GM18861 (cell line): ENCODE results near the gene TMEM106C.

Source experiments
- ATAC-seq: cut with Tn5 transposase; IDR thresholded peaks from one replicate; pipeline ENCODE4 v1.9.1; 2021; ENCODE audit not compliant: unreplicated experiment

Gene TMEM106C

DNA sequence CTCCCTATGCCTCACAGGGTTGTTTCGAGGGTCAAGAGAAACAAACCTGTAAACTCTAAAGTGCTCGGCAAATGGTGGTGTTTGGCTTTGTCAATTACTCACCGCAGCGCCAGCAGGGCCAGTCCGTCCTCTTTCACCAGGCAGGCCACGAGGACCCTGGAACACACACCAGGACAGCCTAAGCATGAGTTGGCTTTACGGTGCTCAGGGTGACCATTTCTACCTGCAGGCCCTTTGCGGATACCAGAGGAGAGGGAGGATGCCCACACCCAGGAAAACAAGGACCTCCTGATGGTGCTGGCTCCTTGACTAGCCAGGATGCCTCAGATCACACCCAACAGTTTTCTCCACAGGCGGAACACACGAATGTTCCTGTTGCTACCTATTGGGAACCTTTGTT is 29.4 kb downstream of the TMEM106C start:
- ATAC-seq, result no peak

DNA sequence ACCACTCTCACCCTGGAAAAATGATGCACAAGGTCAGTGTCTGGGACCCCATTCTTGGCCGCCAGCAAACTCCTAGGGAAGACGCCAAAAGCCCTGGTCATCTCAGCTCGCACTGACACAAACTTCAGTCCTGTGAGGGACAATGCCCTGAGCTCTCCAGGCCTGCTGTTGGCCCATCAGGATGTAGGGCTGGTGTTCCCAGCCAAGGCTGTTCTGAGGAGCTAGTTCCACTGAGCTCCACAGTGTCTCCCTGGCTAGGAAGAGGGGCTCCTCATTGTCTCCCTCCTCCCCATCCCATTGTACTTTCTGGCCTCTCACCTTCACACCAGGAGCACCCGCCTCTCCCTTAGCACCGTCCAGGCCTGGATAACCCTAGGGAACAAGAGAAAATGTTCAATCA is 30.1 kb downstream of the TMEM106C start:
- ATAC-seq, result no peak

DNA sequence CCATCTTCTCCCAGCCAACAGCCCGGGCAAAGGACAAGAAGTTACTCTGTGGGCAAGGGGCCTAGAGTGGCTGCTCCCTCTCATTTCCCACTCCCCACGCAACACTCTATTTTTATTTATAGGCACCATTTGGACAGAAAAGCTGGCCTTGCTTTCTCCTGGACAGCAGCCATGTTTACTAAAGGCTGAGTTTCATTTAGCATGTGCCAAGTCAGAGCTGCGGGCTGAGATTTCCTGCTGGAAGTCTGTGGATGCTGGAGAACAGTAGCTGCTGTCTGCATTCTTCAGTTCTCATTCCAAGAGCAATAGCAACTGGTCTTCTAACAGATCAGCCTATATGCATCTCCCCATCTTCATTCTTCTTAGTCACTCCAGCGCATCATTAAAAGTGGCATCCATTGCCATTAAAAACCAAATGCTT is 32.6 kb downstream of the TMEM106C start:
- ATAC-seq, result no peak

DNA sequence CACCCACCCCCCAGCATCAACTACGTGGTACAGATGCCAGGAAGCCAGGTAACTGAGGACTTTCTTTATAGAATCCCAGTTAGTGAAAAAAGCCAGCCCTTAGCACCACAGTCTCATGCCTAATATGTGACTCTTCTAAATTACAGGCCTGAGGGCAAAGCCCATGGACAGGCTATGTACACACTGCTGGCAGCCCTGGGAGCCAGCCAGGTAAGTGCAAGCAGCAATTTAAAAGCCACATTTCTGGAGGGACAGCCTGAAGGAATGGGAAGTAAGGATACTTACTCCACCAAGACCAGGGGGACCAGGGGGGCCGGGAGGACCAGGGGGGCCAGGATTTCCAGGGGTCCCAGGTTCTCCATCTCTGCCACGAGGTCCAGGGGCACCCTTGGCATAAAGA is 33.9 kb downstream of the TMEM106C start:
- no peak for ATAC-seq

DNA sequence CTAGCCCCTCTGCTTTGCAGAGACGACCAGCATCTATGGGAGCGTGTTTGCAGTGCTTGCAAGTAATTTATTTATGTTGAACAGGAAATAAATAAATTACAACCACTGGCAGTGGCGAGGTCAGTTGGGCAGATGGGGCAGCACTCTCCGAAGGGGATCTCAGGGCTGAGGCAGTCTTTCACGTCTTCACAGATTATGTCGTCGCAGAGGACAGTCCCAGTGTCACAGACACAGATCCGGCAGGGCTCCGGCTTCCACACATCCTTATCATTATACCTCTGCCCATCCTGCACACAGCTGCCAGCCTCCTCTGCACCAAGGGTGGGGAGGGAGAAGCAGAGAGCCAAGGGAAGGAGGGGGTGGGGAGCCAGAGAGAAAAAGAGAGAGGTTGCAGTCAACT is 36.4 kb downstream of the TMEM106C start:
- no peak for ATAC-seq

DNA sequence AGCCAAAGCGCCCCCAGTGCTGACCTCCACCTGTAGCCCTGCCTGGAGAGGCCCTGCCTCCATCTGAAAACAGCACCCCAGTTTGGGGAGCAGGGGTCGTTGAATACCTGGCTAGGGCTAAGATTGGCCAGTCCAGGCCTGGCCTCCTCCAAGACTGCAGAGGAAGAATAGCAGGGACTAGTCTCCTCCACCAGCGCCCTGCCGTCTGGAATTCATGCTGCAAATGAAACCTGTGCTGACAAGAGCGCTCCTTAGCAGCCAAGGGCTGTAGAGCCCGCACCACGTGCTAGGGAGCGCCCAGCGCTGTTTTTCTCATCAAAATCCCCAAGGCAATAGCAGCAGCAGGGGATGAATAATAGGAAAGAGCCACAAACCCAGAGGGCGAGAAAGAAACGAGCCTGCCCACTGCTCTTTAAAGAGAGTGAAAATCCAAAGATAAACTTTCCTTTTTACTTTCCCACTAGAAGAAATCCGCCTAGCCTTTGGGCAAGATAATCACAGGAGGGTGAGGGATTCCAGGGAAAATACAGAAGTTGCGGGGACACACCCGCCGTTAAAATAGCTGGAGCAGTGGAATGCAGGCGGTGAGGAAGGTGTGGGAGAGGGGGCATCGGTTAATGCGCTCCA is 37.6 kb downstream of the TMEM106C start:
- no peak for ATAC-seq

DNA sequence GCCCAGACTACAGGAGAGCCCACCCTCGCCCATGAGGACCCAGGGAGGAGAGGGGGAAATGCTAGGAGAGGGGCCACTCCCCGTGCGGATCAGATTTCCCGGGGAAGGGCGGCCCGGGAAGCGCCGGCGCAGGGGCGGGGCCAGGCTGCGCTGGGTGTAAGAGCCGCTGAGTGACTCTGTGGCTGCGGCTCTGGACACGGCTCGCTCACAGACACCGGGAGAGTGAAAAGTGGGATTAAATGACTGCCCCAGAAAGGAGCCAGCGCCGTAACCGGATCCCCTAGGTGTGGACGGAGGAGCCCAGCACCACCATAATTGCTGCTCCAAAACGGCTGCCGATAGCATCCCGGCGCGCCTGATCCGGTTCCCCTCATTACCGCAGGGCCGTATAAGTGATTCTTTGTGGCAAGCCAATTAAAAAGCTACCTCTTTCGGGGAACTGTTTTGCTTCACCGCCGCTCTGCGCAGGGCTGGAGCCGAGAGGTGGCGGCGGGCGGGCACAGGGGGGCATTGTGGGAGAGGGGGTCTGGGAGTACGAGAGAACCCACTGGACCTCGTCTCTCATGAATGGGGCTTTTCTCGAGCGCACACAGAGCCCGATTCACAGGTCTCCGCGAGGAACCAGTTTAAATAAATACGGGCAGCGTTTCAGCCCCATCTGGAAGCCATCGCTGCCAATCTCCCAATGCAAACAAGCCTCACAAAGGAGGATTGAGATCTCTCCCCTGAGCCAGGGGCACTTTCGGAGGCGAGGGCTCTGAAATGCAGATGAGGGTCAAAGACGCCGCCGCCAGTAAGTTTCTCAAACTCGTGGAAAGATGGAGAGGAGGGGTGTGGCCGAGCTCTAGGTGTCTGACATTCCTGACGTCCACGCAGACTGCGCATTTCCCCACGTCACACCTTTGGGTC is 38.4 kb downstream of the TMEM106C start:
- ATAC-seq, result no peak

DNA sequence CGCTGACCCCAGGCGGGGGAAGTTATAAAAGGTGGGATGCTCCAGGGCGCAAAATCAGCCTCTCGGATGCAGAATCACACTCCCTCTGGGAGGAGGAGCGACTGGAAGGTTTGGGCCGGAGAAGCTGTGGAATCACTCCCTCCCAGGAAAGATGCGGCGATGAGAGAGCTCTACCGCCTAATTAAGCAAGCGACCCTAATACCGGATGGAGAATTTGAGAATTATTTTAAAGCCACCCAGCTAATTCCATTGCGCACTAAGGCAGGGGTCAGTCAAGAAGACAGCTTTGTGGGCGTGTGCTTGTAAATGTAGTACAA is 39.0 kb downstream of the TMEM106C start:
- no peak for ATAC-seq

DNA sequence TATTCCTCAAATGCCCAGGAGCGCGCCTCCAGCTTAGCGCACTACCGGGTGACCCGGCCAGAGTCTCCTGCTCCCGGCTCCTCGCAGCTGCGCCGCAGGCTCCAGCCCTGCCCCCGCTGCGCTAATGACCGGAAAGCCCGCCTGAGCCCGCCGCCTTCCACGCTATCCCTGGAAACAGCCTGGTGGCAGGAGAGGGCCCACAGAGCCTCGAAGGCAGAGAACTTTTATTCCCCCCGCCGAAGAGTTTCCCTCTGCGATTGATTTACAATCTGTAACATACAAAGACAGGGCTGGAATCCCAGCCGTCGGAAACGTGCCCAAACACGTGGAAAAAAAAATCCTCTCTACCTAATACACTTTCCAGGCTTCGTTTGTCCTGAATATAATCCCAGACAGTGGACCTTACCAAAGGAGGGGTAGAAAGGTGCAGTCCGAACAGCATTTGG is 39.4 kb downstream of the TMEM106C start:
- no peak for ATAC-seq

DNA sequence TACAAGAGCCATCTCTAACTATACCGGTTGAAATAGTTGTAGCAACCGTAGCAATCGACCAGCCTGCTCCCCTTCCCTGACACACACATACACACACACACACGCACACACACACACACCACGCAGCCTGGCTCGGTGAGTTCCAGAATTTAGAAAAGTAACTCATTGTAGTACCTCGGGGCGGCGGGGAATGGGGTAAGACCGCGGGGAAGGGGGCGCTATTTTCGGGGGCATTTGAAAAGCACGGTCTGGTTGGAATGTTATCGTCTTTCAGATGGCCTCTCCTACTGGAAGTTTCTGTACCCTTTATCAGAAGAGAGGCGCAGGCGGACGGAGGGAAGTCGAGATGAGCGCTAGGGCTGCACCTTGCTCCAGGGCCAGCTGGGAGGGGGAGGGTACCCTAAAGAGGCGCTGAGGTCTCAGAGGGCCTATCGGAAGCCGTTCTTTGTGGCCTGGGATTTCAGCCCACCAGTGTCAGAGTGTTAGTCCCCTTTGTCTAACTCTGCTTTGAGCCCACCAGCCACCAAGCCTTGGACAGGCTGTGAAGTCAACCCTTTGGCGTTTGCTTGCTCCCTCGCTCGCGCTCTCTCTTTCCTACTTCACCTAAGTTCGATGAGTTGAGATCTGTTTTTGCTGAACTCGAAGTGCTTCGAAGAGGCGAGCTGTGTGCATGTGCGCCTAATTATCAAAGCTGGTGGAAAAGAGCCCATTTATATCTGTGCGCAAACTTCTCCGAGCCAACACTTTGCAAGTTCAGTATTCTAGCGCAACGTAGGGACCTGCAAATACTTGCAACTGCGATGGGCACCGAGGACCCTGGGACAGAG is 40.0 kb downstream of the TMEM106C start:
- no peak for ATAC-seq

DNA sequence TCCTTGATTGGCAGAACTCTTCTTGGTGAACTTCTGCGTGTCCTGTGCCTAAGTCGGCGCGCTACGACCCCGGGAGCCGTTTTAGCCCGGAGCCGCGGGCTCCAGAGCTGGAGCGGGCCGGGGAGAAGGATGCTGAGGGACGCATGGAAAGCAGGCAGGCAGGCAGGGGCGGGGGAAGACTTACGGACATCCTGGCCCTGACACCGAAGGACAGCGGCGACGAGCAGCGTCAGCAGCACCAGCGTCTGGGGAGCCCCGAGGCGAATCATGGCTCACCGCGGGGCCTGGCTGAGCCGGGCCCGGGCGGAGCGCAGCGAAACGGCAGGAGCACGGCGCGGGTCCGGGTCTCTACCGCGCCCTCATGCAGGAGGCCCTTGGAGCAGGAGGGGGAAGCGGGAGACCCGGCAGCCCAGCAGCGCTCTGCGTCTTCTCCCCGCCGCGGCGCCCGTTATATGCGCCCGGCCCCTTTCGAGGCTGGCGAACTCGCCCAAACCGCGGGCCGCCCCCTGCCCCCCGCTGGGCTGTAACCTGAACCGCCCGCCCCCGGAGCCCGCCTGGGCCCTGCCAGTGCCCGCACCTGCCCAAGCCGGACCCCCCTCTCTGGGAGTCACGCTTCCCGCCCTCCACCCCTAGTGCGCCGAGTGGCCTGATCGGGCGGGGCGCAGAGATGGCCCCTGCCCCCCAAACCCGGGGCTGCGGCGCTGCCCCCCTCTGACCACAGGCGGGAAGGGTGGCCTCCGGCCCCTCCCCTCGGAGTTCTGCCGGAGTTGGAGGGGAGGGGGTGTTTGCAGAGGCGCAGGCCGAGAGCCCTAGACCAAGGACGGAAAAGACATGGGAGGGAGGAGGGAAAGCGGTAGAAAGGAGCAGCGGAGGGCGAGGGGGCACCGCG is 40.9 kb downstream of the TMEM106C start, which contains the start of gene COL2A1:
TSS of gene COL2A1 (minus strand) at position 424 of the 889 bp plus-strand sequence. CDS start at position 269, 155 bp downstream.
- ATAC-seq, result no peak

DNA sequence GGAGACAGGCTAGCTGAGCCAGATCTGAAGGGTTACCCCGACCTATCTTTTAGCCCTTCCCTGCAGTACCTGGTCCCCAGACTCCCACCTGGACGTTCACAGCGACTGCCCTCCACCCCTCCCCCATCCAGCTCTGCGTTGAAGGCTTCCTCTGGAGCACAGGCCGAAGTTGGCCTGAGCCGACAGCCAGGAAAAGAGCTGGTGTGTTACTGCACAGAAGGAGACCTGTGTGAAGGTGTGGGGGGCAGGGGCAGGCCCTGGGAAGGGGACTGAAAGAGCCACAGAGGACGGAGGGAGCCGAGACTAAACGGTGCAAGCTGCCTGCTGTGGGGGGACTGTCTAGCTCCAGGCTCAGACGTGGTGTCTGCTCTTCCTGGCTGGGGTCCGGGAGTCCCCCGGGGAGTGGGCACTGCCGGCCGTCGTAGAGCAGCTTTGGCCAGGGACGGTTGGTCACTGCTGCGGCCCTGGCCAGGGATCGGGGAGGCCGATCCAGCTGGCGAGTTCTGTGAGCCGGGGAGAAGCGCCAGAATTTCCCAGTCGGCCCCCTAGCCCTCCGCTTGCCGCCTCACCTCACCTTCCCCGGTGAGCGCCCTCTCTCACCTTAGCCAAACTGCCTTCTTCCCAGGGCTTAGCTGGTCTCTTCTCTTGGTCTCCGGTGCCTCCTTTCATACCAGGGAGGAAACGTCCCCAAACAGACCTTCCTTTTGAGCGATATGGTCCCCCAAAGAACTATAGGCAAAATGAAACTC is 41.8 kb downstream of the TMEM106C start:
- no peak for ATAC-seq

DNA sequence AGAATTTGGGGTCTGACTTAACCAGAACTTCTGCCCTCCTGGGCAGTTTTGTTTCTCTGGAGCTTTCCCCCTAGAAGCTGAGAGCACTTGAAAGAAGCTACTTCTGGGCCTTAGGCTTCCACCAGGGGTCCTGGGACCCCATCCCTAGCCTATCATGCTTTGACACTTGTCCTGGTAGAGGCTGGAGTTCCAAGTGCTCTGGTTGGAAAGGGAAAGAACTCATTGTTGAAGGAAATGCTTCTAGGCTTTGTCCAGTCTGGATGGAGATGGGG is 42.3 kb downstream of the TMEM106C start:
- no peak for ATAC-seq

DNA sequence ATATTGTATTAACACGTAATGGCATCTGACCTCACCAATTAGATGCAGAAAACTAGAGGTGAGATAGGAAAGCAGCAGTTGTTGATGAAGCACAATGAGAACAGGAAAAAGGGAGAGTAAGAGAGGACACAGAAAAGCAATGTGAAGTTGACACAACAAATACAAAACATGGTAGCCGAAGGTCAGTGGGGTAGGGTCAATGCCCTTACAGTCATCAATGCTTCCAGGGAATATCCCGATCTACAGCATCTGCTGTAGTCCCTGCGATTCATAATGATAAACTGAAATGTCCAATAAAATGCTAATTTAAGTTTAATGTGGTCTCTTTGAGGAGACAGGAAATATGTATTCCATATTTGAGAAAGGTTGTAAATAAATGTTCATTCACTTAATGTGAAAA is 43.8 kb downstream of the TMEM106C start:
- no peak for ATAC-seq

DNA sequence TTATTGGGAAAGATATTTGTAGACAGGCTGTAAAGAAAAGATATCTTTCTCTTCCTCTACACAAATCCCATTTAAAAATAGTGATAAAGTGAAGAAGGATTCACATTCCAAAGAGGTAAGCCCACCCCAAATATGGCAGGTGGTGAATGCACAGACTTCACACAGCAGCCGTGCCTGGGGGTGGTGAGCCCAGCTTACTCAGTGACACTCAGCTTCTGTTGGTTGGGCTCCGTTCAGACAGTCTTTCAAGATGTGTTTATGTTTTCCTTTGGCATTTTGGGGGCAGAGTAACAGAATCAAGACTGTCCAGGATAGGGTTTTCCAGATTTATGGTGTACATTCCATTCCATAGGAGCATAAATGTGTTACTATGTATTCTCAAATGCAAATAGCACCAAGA is 45.0 kb downstream of the TMEM106C start:
- ATAC-seq, result no peak

DNA sequence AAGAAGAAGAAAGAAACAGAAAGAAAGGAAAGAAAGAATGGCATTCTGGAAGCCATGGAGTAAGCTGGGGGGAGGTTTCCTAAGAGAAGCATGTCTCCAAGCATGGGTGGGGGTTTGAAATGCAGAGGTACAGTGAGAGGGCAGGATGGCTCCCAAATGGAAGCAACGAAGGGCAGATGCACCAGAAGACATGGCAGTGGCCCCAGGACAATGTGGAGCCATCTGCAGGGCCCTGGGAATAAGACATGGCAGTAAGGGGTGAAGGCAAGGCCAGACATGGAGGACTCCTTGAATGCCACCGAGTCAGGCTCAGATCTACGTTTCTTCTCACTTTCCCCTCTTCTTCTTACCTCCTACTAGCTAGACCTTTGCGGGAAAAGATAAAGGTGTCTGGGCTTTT is 45.6 kb downstream of the TMEM106C start:
- ATAC-seq, result no peak

DNA sequence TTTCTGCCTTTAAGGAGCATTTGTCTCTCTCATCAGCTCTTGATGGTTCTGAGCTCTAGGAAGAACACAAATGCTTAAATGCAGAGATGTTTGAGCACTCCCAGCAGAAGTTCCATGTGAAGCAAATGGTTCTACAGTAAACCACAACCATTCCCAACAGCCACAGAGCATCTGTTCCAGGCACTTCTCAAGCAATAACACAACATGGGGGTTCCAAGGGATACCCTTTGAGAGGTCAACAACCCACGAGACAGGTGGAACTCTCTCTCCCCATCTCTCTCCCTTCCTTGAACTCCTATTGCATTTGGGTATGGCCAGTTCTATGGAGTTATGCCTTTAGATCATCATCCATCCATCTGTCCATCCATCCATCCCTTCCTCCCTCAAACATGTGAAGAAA is 46.1 kb downstream of the TMEM106C start:
- ATAC-seq, result no peak

DNA sequence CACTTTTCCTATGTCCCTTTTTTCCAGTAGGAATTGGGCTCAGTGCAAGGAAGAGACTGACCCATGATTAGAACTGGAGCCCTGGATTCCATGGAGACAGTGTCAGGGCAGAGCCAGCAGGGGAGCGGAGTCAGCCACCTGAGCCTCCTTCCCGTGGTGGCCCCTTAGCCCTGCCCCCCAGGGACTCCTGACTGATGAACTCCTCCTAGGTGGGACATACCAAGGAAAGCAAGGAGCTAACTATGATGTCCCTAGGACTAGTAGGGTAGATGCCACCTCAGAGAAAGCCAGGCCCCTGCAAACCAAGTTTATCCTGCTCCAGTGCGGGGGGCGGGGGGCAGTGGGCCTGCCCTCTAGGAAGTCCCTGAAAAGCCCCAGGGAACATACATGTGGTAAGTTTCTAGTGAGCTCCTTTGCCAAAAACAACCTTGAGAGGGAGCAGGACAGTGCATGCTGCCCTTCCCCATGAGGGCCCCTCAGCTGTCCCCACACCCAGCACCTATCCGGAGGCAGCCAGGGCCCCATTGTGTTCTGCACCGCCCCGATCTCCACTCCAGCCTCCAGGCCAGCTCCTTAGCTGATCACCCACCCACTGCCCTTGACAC is 47.1 kb downstream of the TMEM106C start:
- no peak for ATAC-seq

DNA sequence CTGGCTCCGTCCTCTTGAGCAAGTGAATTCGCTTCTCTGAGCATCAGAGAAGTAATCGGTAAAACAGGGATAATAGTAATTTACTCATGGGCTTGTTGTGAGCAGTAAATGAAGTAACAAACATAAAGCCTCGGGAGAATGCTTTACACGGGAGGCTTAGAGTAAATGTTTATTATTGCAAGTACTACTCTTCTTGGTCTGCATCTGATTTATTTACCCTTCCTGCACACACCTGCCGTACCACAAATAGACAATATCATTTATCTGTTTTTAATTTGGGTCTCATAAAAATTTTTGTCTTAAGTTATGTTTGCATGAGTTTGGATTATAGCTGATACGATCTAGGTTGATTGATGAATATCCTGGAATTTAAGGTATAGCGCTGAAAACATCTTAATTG is 48.7 kb downstream of the TMEM106C start:
- no peak for ATAC-seq

DNA sequence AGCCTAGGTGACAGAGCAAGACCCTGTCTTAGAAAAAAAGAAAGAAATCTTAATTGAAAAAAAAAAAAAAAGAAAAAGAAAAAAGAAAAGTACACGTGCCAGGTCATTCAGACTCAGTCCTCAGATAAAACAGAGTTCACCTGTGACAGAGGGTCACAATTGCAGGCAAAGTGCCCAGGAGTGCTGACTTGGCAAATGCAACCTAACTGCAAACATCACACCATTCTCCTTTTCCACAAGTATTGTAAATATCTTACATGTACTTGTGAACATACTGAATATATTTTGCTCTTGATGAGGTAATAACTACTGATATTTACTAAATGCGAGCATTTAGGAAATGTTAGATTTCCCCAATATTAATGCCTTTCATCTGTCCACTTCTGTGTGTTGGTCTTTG is 49.9 kb downstream of the TMEM106C start:
- no peak for ATAC-seq
